Measurements from ENCODE around the gene CYB561.

GRCh38 chr17:63395075-63395805 lies 50.9 kb downstream of the CYB561 start:
- TF ChIP-seq POLR2AphosphoS5 (IDR thresholded peaks at IDR 0.05; ENCODE audit: low read depth, low read length) (no peak), SIN3A (IDR thresholded peaks at IDR 0.05; ENCODE audit: borderline replicate concordance, insufficient read depth, low read length) (no peak)
